Prostate gland (tissue), 2 donors: ENCODE data around the gene ANKMY2.

ENCODE experiments used
- CTCF ChIP-seq, 4 experiments: fragments of 200-600 bp in 2 of 4; fragments of 450-650 bp in 2 of 4; sonication (generic) in 2 of 4; IDR thresholded peaks; 1 replicate in 3 of 4; 2 replicates in 1 of 4; pipeline ENCODE4 v1.5.1; 2016 to 2019; ENCODE audit warnings: antibody characterized with exemption in 4 of 4, mild to moderate bottlenecking in 2 of 4, moderate library complexity in 2 of 4
- POLR2A ChIP-seq: fragments of 450-650 bp; IDR thresholded peaks from one replicate; pipeline ENCODE4 v1.6.1; 2016; ENCODE audit warnings: antibody characterized with exemption, mild to moderate bottlenecking

GRCh38 chr7:16694806-16695205 is 49.3 kb upstream of the ANKMY2 start:
- TF ChIP-seq POLR2A (no peak), CTCF (IDR thresholded peaks at IDR 0.05) (no peak)
